Left lung (tissue), 10 donors: ENCODE results near the gene HAPSTR1. TPM values are rescaled to one million over a fixed set of nuclear protein-coding genes. Genes with fewer than 3 reads are reported as not detected.

Experiments
- ATAC-seq: fragments of 200-7000 bp; cut with Tn5 transposase; one replicate; pipeline ENCODE4 v1.9.1; 2020; ENCODE audit warnings: moderate library complexity
- DNase-seq, 4 donors: peaks; one replicate each; pipeline ENCODE4 v3.0.0-alpha.2; 2013 to 2020
- H3K27ac ChIP-seq, 2 donors: fragments of 200-600 bp; sonication (generic) in 1 of 2; one replicate each; pipeline versions ENCODE4 v1.5.0 to v1.8.0; 2020 to 2021
- H3K27me3 ChIP-seq, 2 donors: fragments of 200-600 bp; sonication (generic) in 1 of 2; one replicate each; pipeline versions ENCODE4 v1.5.0 to v1.8.0; 2020 to 2021
- H3K36me3 ChIP-seq, 2 donors: fragments of 200-600 bp; sonication (generic) in 1 of 2; one replicate each; pipeline versions ENCODE4 v1.5.0 to v1.8.0; 2020 to 2021
- H3K4me1 ChIP-seq, 2 donors: fragments of 200-600 bp; one replicate each; pipeline ENCODE4 v1.8.0; 2021
- H3K4me3 ChIP-seq, 2 donors: fragments of 200-600 bp; sonication (generic) in 1 of 2; one replicate each; pipeline versions ENCODE4 v1.5.0 to v1.8.0; 2020 to 2021; ENCODE audit warnings: mild to moderate bottlenecking in 1 of 2
- H3K9me3 ChIP-seq, 2 donors: fragments of 200-600 bp; sonication (generic) in 1 of 2; one replicate each; pipeline versions ENCODE4 v1.5.0 to v1.8.0; 2020 to 2021
- CTCF ChIP-seq, 2 donors: fragments of 200-600 bp; sonication (generic) in 1 of 2; IDR thresholded peaks; one replicate each; pipeline versions ENCODE4 v1.5.0 to v1.8.0; 2021; ENCODE audit warnings: antibody characterized with exemption in 2 of 2
- intact Hi-C, 2 donors: fragments of 100-400 bp; cut with DNase I; formaldehyde crosslinking; loops; one replicate each; pipeline versions ENCODE4 v1.11.2 to v1.14.2; 2022
- polyA plus RNA-seq, 6 donors: library from polyadenylated mRNA; unstranded; fragments of 120-200 nt; gene quantifications; one replicate each; pipeline ENCODE4 v1.2.1, GENCODE V29; 2013; ENCODE audit not compliant: insufficient read length in 6 of 6
- total RNA-seq, 2 donors: library from RNA; stranded (reverse); fragmentation: NEBNext Ultra II Directional; extraction: Animal tissue kit (Norgen Biotek cat#: 25700); gene quantifications; one replicate each; pipeline ENCODE4 v1.2.1, GENCODE V29; 2021
- donor health status: DM: no; HTN: yes; CAD: no.
- donor health status: DM: no; HTN: no; CAD: no.

HAPSTR1 gene
- total and polyA plus RNA-seq, 8 donors = 41.9 to 62.8 (median 45.0) TPM

GRCh38 chr16:9095656-9096397 lies 4.4 kb downstream of the HAPSTR1 start:
- Histone ChIP-seq H3K4me1 (peaks cover 55 to 76% of the 10 kb centered on the region in 2 donors), H3K4me3 (peak overlapping the region in 1 of 2 donors; percentile 93), H3K36me3 (peaks cover 0 to 59% of the 10 kb centered on the region in 2 donors), H3K27ac (peak overlapping the region in 1 of 2 donors; percentile 29), H3K27me3 (no peaks in the 10 kb centered on the region), H3K9me3 (no peaks in the 10 kb centered on the region)
- ATAC-seq = no peak
- no peak for DNase-seq
- intact Hi-C loops = no loop called here
- no peak for TF ChIP-seq CTCF (IDR thresholded peaks at IDR 0.05)

- Histone ChIP-seq H3K4me1 (peaks cover 55 to 83% of the 10 kb centered on the region in 2 donors), H3K9me3 (no peaks in the 10 kb centered on the region), H3K27me3 (no peaks in the 10 kb centered on the region), H3K36me3 (peaks cover 0 to 63% of the 10 kb centered on the region in 2 donors), H3K4me3 (peak overlapping the region in 1 of 2 donors; percentile 93), H3K27ac (no peak overlapping the region)
- ATAC-seq = no peak
- no peak for TF ChIP-seq CTCF (IDR thresholded peaks at IDR 0.05)
- DNase-seq = no peak
- intact Hi-C loops = no loop called here
Measured at GRCh38 chr16:9096416-9096952, 5.0 kb downstream of the HAPSTR1 start.

DNA sequence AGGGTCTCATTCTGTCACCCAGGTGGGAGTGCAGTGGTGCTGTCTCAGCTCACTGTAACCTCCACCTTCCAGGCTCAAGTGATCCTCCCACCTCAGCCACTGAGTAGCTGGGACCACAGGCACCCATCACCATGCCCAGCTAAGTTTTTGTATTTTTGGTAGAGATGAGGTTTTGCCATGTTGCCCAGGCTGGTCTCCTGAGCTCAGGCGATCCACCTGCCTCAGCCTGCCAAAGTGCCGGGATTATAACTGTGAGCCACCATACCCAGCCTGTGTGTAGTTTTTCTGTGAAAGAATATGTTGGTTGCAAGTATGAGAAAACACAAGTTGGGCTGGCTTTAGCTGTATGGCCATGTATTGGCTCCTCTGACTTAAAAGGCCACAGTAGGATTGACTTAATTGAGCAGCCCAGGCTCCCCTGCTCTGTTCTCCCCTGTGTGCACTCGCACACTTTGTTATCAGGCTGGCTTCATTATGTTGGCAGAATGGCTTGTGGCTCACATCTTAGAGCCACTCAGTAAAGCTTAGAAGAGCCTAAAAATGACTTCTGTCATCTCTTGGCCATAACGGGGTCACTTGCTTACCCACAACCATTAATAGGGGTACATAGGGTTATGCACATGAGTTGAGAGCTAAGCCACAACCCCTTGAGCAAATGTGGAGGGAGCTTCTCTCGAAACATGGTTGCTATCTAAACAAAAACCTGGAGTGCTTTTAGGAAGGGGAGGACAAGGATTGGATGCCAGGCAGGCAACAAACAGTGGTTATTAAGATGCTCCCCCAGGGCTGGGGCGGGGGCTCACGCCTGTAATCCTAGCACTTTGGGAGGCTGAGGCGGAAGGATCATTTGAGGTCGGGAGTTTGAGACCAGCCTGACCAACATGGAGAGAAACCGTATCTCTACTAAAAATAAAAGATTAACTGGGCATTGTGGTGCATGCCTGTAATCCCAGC lies 6.1 kb downstream of the HAPSTR1 start:
- no peak overlapping the region for H3K4me3 ChIP-seq
- no peak for TF ChIP-seq CTCF (IDR thresholded peaks at IDR 0.05)
- H3K36me3 ChIP-seq = peaks cover 0 to 74% of the 10 kb centered on the region in 2 donors
- intact Hi-C loops = no loop called here
- no peak for ATAC-seq
- H3K27ac ChIP-seq = peak overlapping the region in 1 of 2 donors; percentile 70
- peaks cover 55 to 93% of the 10 kb centered on the region in 2 donors for H3K4me1 ChIP-seq
- H3K9me3 ChIP-seq = no peaks in the 10 kb centered on the region
- no peak for DNase-seq
- no peaks in the 10 kb centered on the region for H3K27me3 ChIP-seq

- ATAC-seq = no peak
- Histone ChIP-seq H3K4me1 (peaks cover 55 to 100% of the 10 kb centered on the region in 2 donors), H3K27ac (peak overlapping the region; percentile 50 to 70)
Measured at GRCh38 chr16:9098377-9099090, 7.1 kb downstream of the HAPSTR1 start.

More at GRCh38 chr16:9098377-9099090, 7.1 kb downstream of the HAPSTR1 start:
- no peak for DNase-seq
- H3K36me3 ChIP-seq = peaks cover 5 to 78% of the 10 kb centered on the region in 2 donors
- no peaks in the 10 kb centered on the region for H3K27me3 ChIP-seq
- intact Hi-C loops = no loop called here
- H3K9me3 ChIP-seq = no peaks in the 10 kb centered on the region
- TF ChIP-seq CTCF (IDR thresholded peaks at IDR 0.05) = no peak
- H3K4me3 ChIP-seq = no peak overlapping the region
